ENCODE measurements around the gene EXOSC1.

DNA sequence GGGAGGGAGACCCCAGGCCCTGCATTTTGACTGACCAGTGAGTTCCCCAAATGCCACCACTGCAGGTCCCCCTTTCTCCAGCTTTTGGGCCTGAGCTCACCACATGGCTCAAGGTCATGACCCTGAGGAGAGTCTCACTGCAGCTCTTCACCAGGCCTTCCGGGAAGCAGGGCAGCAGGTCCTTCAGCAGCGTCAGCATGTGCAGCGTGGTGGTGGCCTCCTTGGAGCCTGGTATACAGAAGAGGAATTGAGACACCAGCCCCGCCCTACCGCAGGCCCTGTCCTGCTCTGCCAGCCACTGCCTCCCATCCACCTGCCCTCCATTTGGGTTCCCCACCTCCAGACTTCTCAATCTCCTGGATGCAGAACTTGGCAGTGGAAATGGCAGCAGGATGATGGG, 57.7 kb downstream of the EXOSC1 start:
- no peak for TF ChIP-seq CTCF (IDR thresholded peaks at IDR 0.05; ENCODE audit: poor library complexity, severe bottlenecking)
- TF ChIP-seq EP300 (conservative IDR thresholded peaks at IDR 0.05; ENCODE audit: poor library complexity, severe bottlenecking): no peak
- no peak for TF ChIP-seq EZH2 (IDR thresholded peaks at IDR 0.05; ENCODE audit: borderline replicate concordance, insufficient read depth, low read length, poor library complexity, severe bottlenecking)
- TF ChIP-seq POLR2AphosphoS5 (IDR thresholded peaks at IDR 0.05): no peak
- no peak for TF ChIP-seq RAD21 (conservative IDR thresholded peaks at IDR 0.05)
- no peak for TF ChIP-seq TAF1 (IDR thresholded peaks at IDR 0.05; ENCODE audit: low read depth)
- no peak for TF ChIP-seq MXI1 (conservative IDR thresholded peaks at IDR 0.05; ENCODE audit: poor library complexity, severe bottlenecking)
- TF ChIP-seq REST (IDR thresholded peaks at IDR 0.05; ENCODE audit: borderline replicate concordance): no peak
- TF ChIP-seq SMC3 (conservative IDR thresholded peaks at IDR 0.05; ENCODE audit: poor library complexity): no peak
